LNCaP clone FGC (cell line): Measurements from ENCODE around the gene DYNC1I1.

Source experiments
- DNase-seq: peaks from one replicate; pipeline ENCODE4 v3.0.0-alpha.2; 2011; ENCODE audit warnings: low read depth
- H3K4me3 ChIP-seq: 2 replicates; pipeline ENCODE4 v1.5.1; 2011; ENCODE audit warnings: mild to moderate bottlenecking, low read depth, low read length, control low read depth
- TF ChIP-seq, protein P1 (sequence below): IDR thresholded peaks from 2 replicates; pipeline ENCODE4 v1.5.1; 2012; ENCODE audit warnings: mild to moderate bottlenecking; ENCODE audit not compliant: control insufficient read depth, insufficient read depth; ENCODE audit errors: extremely low read depth

The DYNC1I1 gene

GRCh38 chr7:96016735-96017134 is 244.4 kb downstream of the DYNC1I1 start:
- TF ChIP-seq, protein P1, sequence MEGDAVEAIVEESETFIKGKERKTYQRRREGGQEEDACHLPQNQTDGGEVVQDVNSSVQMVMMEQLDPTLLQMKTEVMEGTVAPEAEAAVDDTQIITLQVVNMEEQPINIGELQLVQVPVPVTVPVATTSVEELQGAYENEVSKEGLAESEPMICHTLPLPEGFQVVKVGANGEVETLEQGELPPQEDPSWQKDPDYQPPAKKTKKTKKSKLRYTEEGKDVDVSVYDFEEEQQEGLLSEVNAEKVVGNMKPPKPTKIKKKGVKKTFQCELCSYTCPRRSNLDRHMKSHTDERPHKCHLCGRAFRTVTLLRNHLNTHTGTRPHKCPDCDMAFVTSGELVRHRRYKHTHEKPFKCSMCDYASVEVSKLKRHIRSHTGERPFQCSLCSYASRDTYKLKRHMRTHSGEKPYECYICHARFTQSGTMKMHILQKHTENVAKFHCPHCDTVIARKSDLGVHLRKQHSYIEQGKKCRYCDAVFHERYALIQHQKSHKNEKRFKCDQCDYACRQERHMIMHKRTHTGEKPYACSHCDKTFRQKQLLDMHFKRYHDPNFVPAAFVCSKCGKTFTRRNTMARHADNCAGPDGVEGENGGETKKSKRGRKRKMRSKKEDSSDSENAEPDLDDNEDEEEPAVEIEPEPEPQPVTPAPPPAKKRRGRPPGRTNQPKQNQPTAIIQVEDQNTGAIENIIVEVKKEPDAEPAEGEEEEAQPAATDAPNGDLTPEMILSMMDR: no peak
- no peak for DNase-seq
- H3K4me3 ChIP-seq: no peak overlapping the region

DNA sequence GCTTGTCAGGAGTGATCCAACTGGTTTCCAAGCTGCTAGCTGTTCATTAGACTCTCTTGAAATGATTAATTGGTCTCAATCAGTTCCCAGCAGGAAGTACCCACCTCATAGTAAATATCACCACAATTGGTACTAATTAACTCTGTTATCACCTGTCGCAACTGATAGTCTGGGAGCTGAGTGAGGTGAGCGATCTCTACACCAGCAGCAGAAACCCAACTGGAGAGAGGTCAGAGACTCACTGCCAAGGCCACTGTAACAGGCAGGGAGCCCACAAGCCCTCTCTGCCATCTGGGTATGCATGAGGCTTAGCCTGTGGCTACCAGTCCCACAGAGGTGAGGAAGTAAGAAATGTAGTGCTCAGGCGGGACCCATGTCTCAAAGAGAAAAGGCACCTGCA is 245.5 kb downstream of the DYNC1I1 start:
- DNase-seq: no peak
- TF ChIP-seq, protein P1: no peak

GRCh38 chr7:96021568-96021967 is 249.2 kb downstream of the DYNC1I1 start:
- no peak for DNase-seq
- TF ChIP-seq, protein P1: no peak

More for the DNA sequence above, 245.5 kb downstream of the DYNC1I1 start:
- no peak overlapping the region for H3K4me3 ChIP-seq

DNA sequence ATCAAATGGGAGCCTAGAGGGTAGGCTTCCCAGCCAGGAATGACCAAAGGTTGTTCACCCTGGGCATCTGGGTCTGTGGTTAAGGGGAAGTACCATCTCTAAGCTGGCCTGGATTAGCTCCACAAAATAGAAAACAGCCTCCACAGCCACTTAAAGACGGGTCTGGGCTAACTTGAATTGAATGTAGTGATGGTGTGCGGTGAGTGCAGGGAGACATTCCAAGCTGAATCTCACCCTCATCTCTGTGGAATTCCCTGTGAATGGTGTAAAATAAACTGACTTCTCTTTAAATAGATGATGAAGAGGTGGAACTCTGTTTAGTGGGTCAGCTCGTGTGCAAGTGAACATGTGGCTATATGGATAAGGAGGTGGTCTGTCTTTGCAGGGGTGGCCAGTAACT is 251.0 kb downstream of the DYNC1I1 start:
- TF ChIP-seq, protein P1: no peak
- no peak for DNase-seq
- H3K4me3 ChIP-seq: no peak overlapping the region

More at GRCh38 chr7:96021568-96021967, 249.2 kb downstream of the DYNC1I1 start:
- no peak overlapping the region for H3K4me3 ChIP-seq

GRCh38 chr7:96026010-96026409 is 253.7 kb downstream of the DYNC1I1 start:
- TF ChIP-seq, protein P1: no peak
- no peak overlapping the region for H3K4me3 ChIP-seq
- no peak for DNase-seq

DNA sequence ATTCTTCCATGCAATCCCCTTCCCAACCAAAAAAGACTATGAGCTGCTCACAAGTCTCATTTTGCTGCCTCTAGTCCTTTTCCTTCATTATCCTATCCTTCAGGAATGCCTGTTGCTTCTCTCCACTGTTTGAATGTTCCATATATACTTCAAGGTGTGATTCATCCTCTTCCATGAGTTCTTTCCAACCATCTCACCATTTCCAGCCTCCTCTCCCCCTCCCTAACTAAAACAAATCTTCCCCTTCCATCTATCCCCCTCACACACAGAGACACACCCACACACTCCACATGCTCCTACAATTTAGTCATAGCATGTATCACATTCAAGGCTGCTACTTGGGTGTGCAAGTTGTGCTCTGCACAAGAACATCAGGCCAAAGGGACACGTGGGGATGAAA is 254.3 kb downstream of the DYNC1I1 start:
- TF ChIP-seq, protein P1: no peak
- H3K4me3 ChIP-seq: no peak overlapping the region
- no peak for DNase-seq

GRCh38 chr7:96028729-96029128 is 256.4 kb downstream of the DYNC1I1 start:
- DNase-seq: no peak
- TF ChIP-seq, protein P1: no peak
- no peak overlapping the region for H3K4me3 ChIP-seq
